8988T (cell line): ENCODE results near the gene KLF4.

Experiments
- DNase-seq: peaks from one replicate; pipeline ENCODE4 v3.0.0; 2011

The KLF4 gene

GRCh38 chr9:107487521-107488374 is 1.8 kb downstream of the KLF4 start:
- DNase-seq = peak; percentile 63

DNA sequence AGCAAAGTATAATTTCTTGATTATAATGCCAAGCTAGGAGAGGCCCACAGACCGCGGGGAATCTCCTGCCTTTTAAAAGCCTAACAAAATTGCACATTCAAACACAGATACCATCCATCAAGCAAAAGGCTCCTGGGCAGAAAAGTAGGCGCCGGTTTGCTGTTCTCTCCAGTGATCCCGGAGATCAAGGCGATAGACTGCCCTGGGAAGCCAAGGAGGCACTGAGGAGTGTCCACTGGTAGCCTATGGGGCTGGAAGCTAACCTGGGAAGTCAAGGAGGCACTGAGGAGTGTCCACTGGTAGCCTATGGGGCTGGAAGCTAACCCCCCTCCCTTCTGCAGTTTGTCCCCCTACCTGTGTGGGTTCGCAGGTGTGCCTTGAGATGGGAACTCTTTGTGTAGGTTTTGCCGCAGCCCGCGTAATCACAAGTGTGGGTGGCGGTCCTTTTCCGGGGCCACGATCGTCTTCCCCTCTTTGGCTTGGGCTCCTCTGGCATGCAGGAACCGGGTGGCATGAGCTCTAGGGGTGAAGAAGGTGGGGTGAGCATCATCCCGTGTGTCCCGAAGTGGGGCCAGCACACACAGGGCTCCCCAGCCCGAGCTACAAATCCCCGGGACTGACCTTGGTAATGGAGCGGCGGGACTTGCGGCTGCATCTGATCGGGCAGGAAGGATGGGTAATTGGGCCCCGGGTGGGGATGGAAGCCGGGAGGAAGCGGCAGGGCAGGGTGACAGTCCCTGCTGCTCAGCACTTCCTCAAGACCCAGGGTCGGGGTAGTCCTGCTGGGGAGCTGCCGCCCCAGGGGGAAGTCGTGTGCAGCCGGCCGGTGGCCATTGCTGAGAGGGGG is 2.7 kb downstream of the KLF4 start:
- DNase-seq = no peak

- no peak for DNase-seq
These were observed 4.0 kb downstream of the KLF4 start for GRCh38 chr9:107485458-107486043.

GRCh38 chr9:107484117-107484723 is 5.3 kb downstream of the KLF4 start:
- DNase-seq = no peak

- no peak for DNase-seq
These were observed 5.9 kb downstream of the KLF4 start for GRCh38 chr9:107483666-107484065.

DNA sequence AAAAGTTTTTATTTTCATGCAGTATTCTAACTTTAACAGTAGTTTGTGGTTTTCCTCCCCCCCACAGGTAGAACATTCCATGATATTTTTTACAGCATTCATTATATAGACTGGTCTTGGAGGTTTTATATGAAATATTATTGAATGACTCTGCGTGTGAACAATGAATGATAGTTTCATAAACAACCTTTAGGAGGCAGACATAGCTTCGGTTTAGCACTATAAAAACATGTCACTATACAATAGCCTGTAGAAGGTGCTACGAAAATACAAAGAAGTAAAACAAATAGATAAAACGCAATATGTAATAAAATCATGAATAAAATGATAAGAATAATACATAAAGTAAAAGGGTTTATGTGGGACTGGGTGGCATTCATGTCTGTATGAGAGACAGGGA is 8.5 kb downstream of the KLF4 start:
- no peak for DNase-seq

- DNase-seq = no peak
These were observed 9.2 kb downstream of the KLF4 start for GRCh38 chr9:107480386-107480789.

DNA sequence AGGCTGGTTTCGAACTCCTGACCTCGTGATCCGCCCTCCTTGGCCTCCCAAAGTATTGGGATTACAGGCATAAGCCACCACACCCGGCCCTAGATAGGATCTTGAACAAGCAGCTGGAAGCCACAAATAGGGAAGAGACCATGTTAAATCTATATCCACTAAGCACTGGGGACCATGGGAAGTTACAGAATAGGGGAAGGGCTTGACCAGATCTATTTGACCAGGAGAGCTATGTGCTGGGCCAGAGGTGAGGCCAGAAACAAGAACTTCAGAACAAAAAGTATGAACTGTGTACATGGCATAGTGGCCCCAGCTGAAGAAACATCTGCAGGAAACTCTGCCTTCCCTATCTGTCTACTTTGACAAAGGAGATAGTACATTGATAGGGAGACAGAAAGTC is 10.8 kb downstream of the KLF4 start:
- no peak for DNase-seq

DNA sequence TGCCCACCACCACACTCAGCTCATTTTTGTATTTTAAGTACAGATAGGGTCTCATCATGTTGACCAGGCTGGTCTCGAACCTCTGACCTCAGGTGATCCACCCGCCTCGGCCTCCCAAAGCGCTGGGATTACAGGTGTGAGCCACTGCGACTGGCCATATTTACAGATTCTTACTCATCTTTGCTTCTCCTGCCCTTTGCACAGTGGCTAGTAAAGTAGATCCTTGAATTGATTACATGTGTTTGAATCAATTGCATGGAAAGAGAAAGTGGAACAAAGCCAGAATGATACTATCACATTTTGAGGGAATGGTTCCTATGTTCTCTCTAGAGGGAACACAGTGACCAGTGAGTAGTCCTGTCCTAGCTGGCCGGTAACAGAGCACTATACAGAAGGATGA is 15.4 kb downstream of the KLF4 start:
- no peak for DNase-seq

- no peak for DNase-seq
These were observed 16.8 kb downstream of the KLF4 start for GRCh38 chr9:107472581-107473340.

- no peak for DNase-seq
These were observed 18.0 kb downstream of the KLF4 start for GRCh38 chr9:107471552-107471951.

GRCh38 chr9:107467416-107467815 is 22.2 kb downstream of the KLF4 start:
- no peak for DNase-seq

GRCh38 chr9:107466826-107467225 is 22.7 kb downstream of the KLF4 start:
- DNase-seq = no peak

DNA sequence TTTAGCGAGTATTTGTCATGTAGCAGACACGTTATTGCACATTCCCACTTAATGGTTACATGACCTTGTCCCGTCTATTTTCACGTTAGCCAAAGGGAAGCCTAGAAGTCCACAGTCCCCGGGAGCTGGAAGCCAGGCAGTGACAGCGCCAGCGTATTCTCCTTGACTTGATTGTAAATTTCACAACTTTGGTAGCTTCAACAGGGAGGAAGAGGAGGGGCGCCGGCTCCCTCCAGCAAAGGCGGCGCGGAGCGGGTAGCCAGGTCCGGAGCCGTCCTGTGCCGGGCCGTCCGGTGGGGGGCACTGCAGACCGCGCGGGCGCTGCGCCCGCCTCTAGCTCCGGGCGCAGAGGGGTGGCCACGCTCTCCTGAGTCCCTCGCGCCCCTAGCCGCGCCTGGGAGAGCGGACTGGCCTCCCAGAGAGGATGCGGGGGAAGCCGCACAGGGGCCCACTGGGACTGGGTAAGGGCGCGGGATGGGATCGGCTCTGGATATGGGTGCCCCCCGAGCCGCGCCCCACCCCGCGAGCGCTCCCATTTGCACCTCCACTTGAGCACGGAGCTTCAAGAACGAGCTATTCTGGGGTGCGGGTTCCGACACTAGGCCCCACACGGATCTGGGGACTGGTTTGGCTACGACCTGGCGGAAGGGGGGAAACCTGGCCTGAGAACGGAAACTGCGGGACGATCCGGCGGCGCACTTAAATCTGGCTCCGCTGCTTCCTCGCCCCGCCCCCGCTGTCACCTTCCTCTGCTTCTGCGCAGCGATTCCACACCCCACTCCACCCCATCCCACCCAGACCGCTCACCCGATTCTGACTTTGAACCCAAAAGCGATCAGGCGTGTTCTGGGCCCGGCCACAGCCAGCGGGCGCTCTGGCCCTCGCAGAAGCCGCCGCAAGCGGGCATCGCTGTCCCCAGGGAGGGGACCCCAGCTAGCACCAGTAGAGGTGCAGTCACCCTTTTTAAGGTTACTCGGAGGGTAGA is 23.8 kb downstream of the KLF4 start:
- DNase-seq = peak; percentile 83

GRCh38 chr9:107464516-107464915 is 25.1 kb downstream of the KLF4 start:
- no peak for DNase-seq

DNA sequence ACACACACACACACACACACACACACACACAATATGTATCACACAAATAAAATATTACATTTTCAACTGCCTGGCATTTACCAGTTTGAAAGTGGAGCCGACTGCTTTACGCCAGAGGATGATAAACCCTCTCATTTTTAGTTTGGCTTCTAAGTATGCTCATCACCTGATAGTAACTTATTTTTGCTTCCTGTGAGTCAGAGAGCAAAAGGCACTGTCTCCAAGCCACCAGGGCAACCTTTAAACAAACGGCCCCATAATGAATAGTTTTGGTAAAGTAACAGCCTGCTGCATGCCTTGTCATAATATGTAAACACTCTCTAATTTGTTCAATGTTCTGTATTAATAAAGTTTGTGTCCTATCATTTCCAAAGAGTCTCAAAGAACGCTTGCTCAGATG is 26.9 kb downstream of the KLF4 start:
- no peak for DNase-seq

- DNase-seq = no peak
These were observed 29.2 kb downstream of the KLF4 start for GRCh38 chr9:107460153-107461023.

DNA sequence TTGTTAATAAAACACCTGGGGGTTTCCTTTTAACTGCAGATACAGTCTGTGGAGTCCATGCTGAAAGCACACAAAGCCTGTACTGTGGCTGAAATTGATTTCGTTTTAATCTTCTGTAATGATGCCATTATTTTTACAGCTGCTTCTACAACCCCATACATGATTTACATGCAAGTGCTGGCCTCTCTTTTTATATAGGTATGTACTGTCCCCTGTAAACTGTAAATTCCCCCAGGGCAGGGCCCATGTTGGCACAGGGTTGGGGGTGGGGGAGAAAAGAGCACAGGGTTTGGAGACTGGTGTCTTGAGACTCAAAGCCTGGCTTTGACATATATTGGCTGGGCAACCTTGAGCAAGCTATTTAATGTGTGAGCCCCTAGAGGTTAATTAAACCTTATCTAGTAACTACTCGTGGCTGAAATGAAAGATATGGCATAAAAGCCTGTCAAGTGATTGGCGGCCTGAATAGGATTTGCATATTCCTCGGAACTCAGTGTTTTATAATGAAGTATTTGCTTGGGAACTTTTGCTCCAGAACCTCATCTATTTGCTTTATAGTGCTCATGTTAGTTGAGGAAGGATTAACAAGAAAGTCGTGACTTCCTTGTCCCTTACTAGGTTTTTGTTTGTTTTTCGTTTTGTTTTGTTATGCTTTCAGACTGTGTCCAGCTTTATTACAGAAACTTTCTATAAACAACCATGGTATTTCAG is 34.0 kb downstream of the KLF4 start:
- no peak for DNase-seq

DNA sequence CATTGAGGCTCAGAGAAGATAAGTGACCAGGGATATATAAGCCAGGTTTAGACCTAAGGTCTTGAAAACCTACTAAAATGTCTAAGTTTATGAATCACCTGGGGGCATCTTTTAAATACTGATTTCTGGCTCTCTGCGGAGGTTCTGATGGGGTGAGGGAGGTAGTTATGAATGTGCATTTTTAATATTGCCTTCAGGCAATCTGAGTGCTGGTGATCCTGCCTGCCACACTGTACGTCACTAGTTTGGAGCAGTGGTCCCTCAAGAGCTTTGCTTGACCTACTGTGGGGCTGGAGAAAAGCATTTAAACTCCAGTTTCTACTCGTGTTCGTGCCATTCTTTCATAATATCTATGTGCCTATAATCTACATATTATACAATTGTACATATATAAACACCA is 36.1 kb downstream of the KLF4 start:
- DNase-seq = no peak

DNA sequence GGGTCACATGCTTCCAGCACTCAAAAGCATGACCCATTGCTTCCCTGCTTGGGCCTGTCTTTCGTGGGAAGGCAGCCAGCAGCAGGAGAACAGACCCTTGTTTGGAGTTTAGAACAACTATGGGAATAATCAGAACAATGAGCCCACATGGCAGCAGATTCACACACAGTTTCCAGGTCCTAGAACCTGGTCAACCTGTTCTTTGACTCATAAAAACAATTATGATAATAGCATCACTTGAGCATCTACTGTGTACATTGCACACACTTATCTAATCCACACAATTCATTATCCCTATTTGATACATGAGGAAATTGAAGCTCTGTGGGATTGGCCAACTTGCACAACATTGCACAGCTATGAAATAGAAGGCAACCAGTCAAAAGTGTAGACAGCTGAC is 41.7 kb downstream of the KLF4 start:
- DNase-seq = no peak
